IMR-90 (cell line): ENCODE results near the gene DMXL1. TPM values are rescaled to one million over a fixed set of nuclear protein-coding genes. Genes with fewer than 3 reads are reported as not detected.
A peak's percentile ranks its signal among the peaks of the same experiment; 100 is the strongest.

Experiments used
- ATAC-seq: fragments of 200-7000 bp; cut with Tn5 transposase; 2 replicates; pipeline ENCODE4 v1.9.1; 2020; ENCODE audit warnings: low read depth, mild to moderate bottlenecking, moderate library complexity
- BruUV-seq: library from RNA; stranded (reverse); fragments of 400-500 nt; replicated peaks from 2 replicates; lab custom pipeline; 2021; lab: Mats Ljungman, UMichigan
- CTCF ChIA-PET: fragments of 300-600 bp; formaldehyde crosslinking; extraction: SDS; loops from one replicate; lab custom pipeline; 2021; ENCODE audit warnings: antibody characterized with exemption; lab: Yijun Ruan, JAX
- POLR2A ChIA-PET: fragments of 300-600 bp; sonication (Branson Sonifier 250); formaldehyde crosslinking; loops from one replicate; lab custom pipeline; 2022; ENCODE audit warnings: antibody characterized with exemption; ENCODE audit not compliant: unreplicated experiment; lab: Charles Lee
- DNase-seq: peaks from one replicate; pipeline ENCODE4 v3.0.0; 2013
- H2AFZ ChIP-seq: replicated peaks from 2 replicates; pipeline ENCODE3; 2013; ENCODE audit warnings: low read length, mild to moderate bottlenecking; ENCODE audit not compliant: poor library complexity
- H2AK5ac ChIP-seq: 2 replicates; pipeline ENCODE4 v1.6.1; 2013; ENCODE audit warnings: low read depth, low read length, inconsistent platforms
- H2AK9ac ChIP-seq: replicated peaks from 2 replicates; pipeline ENCODE3; 2013; ENCODE audit warnings: mild to moderate bottlenecking, low read depth, low read length, moderate library complexity; ENCODE audit not compliant: poor library complexity
- H2BK120ac ChIP-seq: 2 replicates; pipeline ENCODE4 v1.6.1; 2013; ENCODE audit warnings: low read depth, low read length, inconsistent platforms
- H2BK15ac ChIP-seq: 3 replicates; pipeline ENCODE4 v1.6.1; 2013; ENCODE audit warnings: low read depth, low read length, inconsistent platforms
- H2BK20ac ChIP-seq: 2 replicates; pipeline ENCODE4 v1.6.1; 2013; ENCODE audit warnings: low read depth, mild to moderate bottlenecking, inconsistent platforms, low read length, moderate library complexity
- H2BK5ac ChIP-seq: 2 replicates; pipeline ENCODE4 v1.6.1; 2013; ENCODE audit warnings: mild to moderate bottlenecking, low read depth, low read length, inconsistent platforms; ENCODE audit not compliant: poor library complexity, severe bottlenecking
- H3K14ac ChIP-seq: replicated peaks from 2 replicates; pipeline ENCODE4 v1.6.1; 2013; ENCODE audit warnings: low read depth, low read length, inconsistent platforms
- H3K18ac ChIP-seq: 2 replicates; pipeline ENCODE4 v1.6.1; 2013; ENCODE audit warnings: low read depth, low read length, control low read depth
- H3K23ac ChIP-seq: 2 replicates; pipeline ENCODE4 v1.6.1; 2013; ENCODE audit warnings: low read depth, low read length, inconsistent platforms
- H3K27ac ChIP-seq: 2 replicates; pipeline ENCODE4 v1.5.1; 2013; ENCODE audit warnings: mild to moderate bottlenecking, control low read depth, low read length; ENCODE audit not compliant: insufficient read depth
- H3K27me3 ChIP-seq: 2 replicates; pipeline ENCODE4 v1.6.1; 2013; ENCODE audit warnings: low read length; ENCODE audit not compliant: control insufficient read depth, insufficient read depth
- H3K36me3 ChIP-seq: 2 replicates; pipeline ENCODE4 v1.6.1; 2013; ENCODE audit warnings: low read length, mixed read lengths; ENCODE audit not compliant: control insufficient read depth, insufficient read depth
- H3K4ac ChIP-seq: 2 replicates; pipeline ENCODE4 v1.6.1; 2013; ENCODE audit warnings: low read depth, low read length, inconsistent platforms
- H3K4me1 ChIP-seq: 2 replicates; pipeline ENCODE4 v1.6.1; 2013; ENCODE audit warnings: low read length, mixed read lengths; ENCODE audit not compliant: control insufficient read depth, insufficient read depth
- H3K4me2 ChIP-seq: 2 replicates; pipeline ENCODE4 v1.6.1; 2013; ENCODE audit warnings: low read depth, mild to moderate bottlenecking, control low read depth, low read length, moderate library complexity
- H3K4me3 ChIP-seq: 2 replicates; pipeline ENCODE4 v1.5.1; 2013; ENCODE audit warnings: low read depth, mild to moderate bottlenecking, control low read depth, low read length, moderate library complexity; ENCODE audit not compliant: insufficient read depth
- H3K56ac ChIP-seq: 2 replicates; pipeline ENCODE4 v1.6.1; 2013; ENCODE audit warnings: low read length, inconsistent platforms; ENCODE audit not compliant: insufficient read depth; ENCODE audit errors: extremely low read depth
- H3K79me1 ChIP-seq, 2 experiments: 2 replicates each; pipeline ENCODE4 v1.6.1; 2013; ENCODE audit warnings: low read length in 2 of 2, inconsistent platforms in 1 of 2, low read depth in 1 of 2
- H3K9ac ChIP-seq: 2 replicates; pipeline ENCODE4 v1.6.1; 2013; ENCODE audit warnings: low read depth, low read length, control low read depth
- H3K9me1 ChIP-seq: 2 replicates; pipeline ENCODE4 v1.6.1; 2013; ENCODE audit warnings: low read length, inconsistent platforms; ENCODE audit not compliant: insufficient read depth
- H3K9me3 ChIP-seq: 2 replicates; pipeline ENCODE4 v1.6.1; 2013; ENCODE audit warnings: low read length; ENCODE audit not compliant: control insufficient read depth, insufficient read depth
- H4K20me1 ChIP-seq: 2 replicates; pipeline ENCODE4 v1.6.1; 2013; ENCODE audit warnings: low read length, inconsistent platforms; ENCODE audit not compliant: insufficient read depth
- H4K5ac ChIP-seq: 2 replicates; pipeline ENCODE4 v1.6.1; 2013; ENCODE audit warnings: mild to moderate bottlenecking, low read depth, low read length, control low read depth
- H4K8ac ChIP-seq, 2 experiments: 2 replicates each; pipeline ENCODE4 v1.6.1; 2013; ENCODE audit warnings: low read depth in 2 of 2, low read length in 2 of 2, control low read depth in 1 of 2, inconsistent platforms in 1 of 2
- H4K91ac ChIP-seq: 2 replicates; pipeline ENCODE4 v1.6.1; 2013; ENCODE audit warnings: low read depth, low read length, inconsistent platforms; ENCODE audit not compliant: insufficient read depth
- BHLHE40 ChIP-seq: fragments of 150-350 bp; IDR thresholded peaks from 2 replicates; pipeline ENCODE4 v1.6.1; 2016; ENCODE audit warnings: mild to moderate bottlenecking, low read depth, low read length
- CEBPB ChIP-seq: IDR thresholded peaks from 2 replicates; pipeline ENCODE4 v1.6.1; 2012; ENCODE audit warnings: low read depth, low read length, improper control_type of control experiment
- CHD1 ChIP-seq: IDR thresholded peaks from 2 replicates; pipeline ENCODE4 v1.6.1; 2012; ENCODE audit warnings: low read depth, low read length, improper control_type of control experiment
- CTCF ChIP-seq: conservative IDR thresholded peaks from 2 replicates; pipeline ENCODE4 v1.5.1; 2012; ENCODE audit warnings: mild to moderate bottlenecking, low read depth, low read length, improper control_type of control experiment
- ELK1 ChIP-seq: fragments of 150-350 bp; IDR thresholded peaks from 2 replicates; pipeline ENCODE4 v1.6.1; 2016; ENCODE audit warnings: low read depth, mild to moderate bottlenecking, low read length, moderate library complexity, borderline replicate concordance
- FOS ChIP-seq: fragments of 150-350 bp; IDR thresholded peaks from 2 replicates; pipeline ENCODE4 v1.6.1; 2016; ENCODE audit warnings: low read depth, low read length
- MAFK ChIP-seq: IDR thresholded peaks from 2 replicates; pipeline ENCODE4 v1.6.1; 2012; ENCODE audit warnings: low read depth, low read length, improper control_type of control experiment
- MAZ ChIP-seq: IDR thresholded peaks from 2 replicates; pipeline ENCODE4 v1.6.1; 2012; ENCODE audit warnings: low read depth, mild to moderate bottlenecking, low read length, improper control_type of control experiment, moderate library complexity, borderline replicate concordance
- MXI1 ChIP-seq: IDR thresholded peaks from 2 replicates; pipeline ENCODE4 v1.6.1; 2012; ENCODE audit warnings: low read depth, mild to moderate bottlenecking, low read length, moderate library complexity, borderline replicate concordance
- NFE2L2 ChIP-seq: fragments of 150-350 bp; IDR thresholded peaks from 2 replicates; pipeline ENCODE4 v1.6.1; 2016; ENCODE audit warnings: low read depth, mild to moderate bottlenecking, low read length
- POLR2A ChIP-seq: IDR thresholded peaks from 2 replicates; pipeline ENCODE4 v1.6.1; 2012; ENCODE audit warnings: mild to moderate bottlenecking, low read depth, low read length
- RAD21 ChIP-seq: IDR thresholded peaks from 2 replicates; pipeline ENCODE4 v1.6.1; 2012; ENCODE audit warnings: low read length, improper control_type of control experiment
- RCOR1 ChIP-seq: IDR thresholded peaks from 2 replicates; pipeline ENCODE4 v1.6.1; 2012; ENCODE audit warnings: mild to moderate bottlenecking, low read length, improper control_type of control experiment; ENCODE audit not compliant: insufficient replicate concordance
- RFX5 ChIP-seq: IDR thresholded peaks from 2 replicates; pipeline ENCODE4 v1.8.0; 2012; ENCODE audit warnings: low read depth, mild to moderate bottlenecking, low read length, moderate library complexity
- SMC3 ChIP-seq: fragments of 150-350 bp; IDR thresholded peaks from 2 replicates; pipeline ENCODE4 v1.6.1; 2016; ENCODE audit warnings: low read depth, mild to moderate bottlenecking, antibody characterized with exemption, low read length, moderate library complexity
- USF2 ChIP-seq: fragments of 150-350 bp; IDR thresholded peaks from 2 replicates; pipeline ENCODE4 v1.6.1; 2017; ENCODE audit warnings: mild to moderate bottlenecking, antibody characterized with exemption, low read length, low read depth
- WGBS, 2 experiments: methylation state at CpG; one replicate each; pipeline versions ENCODE4 v1.1.5 to v1.1.7; 2013; ENCODE audit warnings: missing lambda C conversion rate in 2 of 2; ENCODE audit not compliant: insufficient read length in 1 of 2; ENCODE audit errors: extremely low coverage in 2 of 2; 5-methylcytosine and 5-hydroxymethylcytosine counted together
- dilution Hi-C: fragments of 300-500 bp; cut with HindIII; formaldehyde crosslinking; loops from one replicate; pipeline ENCODE4 v1.14.3; 2018; ENCODE audit warnings: low sequenced_read_pairs; ENCODE audit not compliant: unreplicated experiment
- in situ Hi-C: fragments of 300-500 bp; cut with MboI; formaldehyde crosslinking; loops from 3 replicates; pipeline ENCODE4 v1.14.3; 2019; ENCODE audit warnings: low sequenced_read_pairs, inconsistent platforms, mixed read lengths
- intact Hi-C: fragments of 100-400 bp; cut with micrococcal nuclease; formaldehyde crosslinking; loops from 2 replicates; pipeline ENCODE4 v1.10.0; 2022
- polyA plus RNA-seq, 3 experiments: library from polyadenylated mRNA; depleted of rRNA; stranded (reverse); fragments of >200 nt; gene quantifications; 2 replicates each; pipeline ENCODE4 v1.2.3, GENCODE V29; 2012; ENCODE audit warnings: low replicate concordance in 1 of 3
- total RNA-seq: library from RNA; depleted of rRNA; stranded (reverse); fragments of >200 nt; gene quantifications from 2 replicates; pipeline ENCODE4 v1.2.3, GENCODE V29; 2012

Gene DMXL1
- total and polyA plus RNA-seq, 2 of the 4 experiments (the other 2 are of a cell fraction), result 8.1 to 21.5 TPM

GRCh38 chr5:119037496-119038215 lies 33.2 kb upstream of the DMXL1 start:
- Histone ChIP-seq H3K18ac (no peak overlapping the region), H2AK9ac (no peak overlapping the region), H3K56ac (no peak overlapping the region), H3K9me1 (no peaks in the 10 kb centered on the region), H3K4me3 (no peak overlapping the region), H3K4me2 (no peak overlapping the region), H4K5ac (no peak overlapping the region), H4K20me1 (no peaks in the 10 kb centered on the region), H2AFZ (no peak overlapping the region), H3K4me1 (no peaks in the 10 kb centered on the region), H3K36me3 (no peaks in the 10 kb centered on the region), H2AK5ac (no peak overlapping the region), H3K27me3 (no peaks in the 10 kb centered on the region), H3K14ac (no peak overlapping the region), H4K91ac (no peak overlapping the region), H2BK120ac (no peak overlapping the region), H2BK20ac (no peak overlapping the region), H3K9me3 (no peaks in the 10 kb centered on the region), H3K4ac (no peak overlapping the region), H3K27ac (no peak overlapping the region), H2BK15ac (no peak overlapping the region), H3K9ac (no peak overlapping the region), H3K23ac (no peak overlapping the region), H4K8ac (no peak overlapping the region), H2BK5ac (no peak overlapping the region), H3K79me1 (no peaks in the 10 kb centered on the region)
- WGBS, 2 experiments, result 100% methylated on average over 4 of the region's 16 CpGs; no CpG with 5 or more reads in 1 of the 2 experiments
- ChIA-PET CTCF (no interaction called here), POLR2A (no interaction called here)
- TF ChIP-seq POLR2A, result no peak
- TF ChIP-seq NFE2L2, result no peak
- no peak for TF ChIP-seq CEBPB
- TF ChIP-seq BHLHE40, result no peak
- TF ChIP-seq MAZ, result no peak
- no peak for TF ChIP-seq FOS
- TF ChIP-seq RCOR1, result no peak
- TF ChIP-seq RFX5, result no peak
- no peak for TF ChIP-seq USF2
- TF ChIP-seq MAFK, result no peak
- TF ChIP-seq ELK1, result no peak
- TF ChIP-seq MXI1, result no peak
- no peak for TF ChIP-seq CTCF
- TF ChIP-seq RAD21, result no peak
- TF ChIP-seq CHD1, result no peak
- TF ChIP-seq SMC3, result no peak
- no TSS peak for BruUV-seq
- in situ Hi-C loops, result no loop called here
- dilution Hi-C loops, result no loop called here
- peak; percentile 8 for DNase-seq
- intact Hi-C loops, result no loop called here
- no peak for ATAC-seq
